T-helper 22 cell (primary cell): ENCODE measurements around the gene SLC50A1.
A peak's percentile ranks its signal among the peaks of the same experiment; 100 is the strongest.

Experiments
- DNase-seq: peaks from one replicate; pipeline ENCODE4 v3.0.0-alpha.2; 2020; ENCODE audit warnings: low read depth

The SLC50A1 gene

GRCh38 chr1:155170806-155171205, 35.2 kb downstream of the SLC50A1 start:
- no peak for DNase-seq

- DNase-seq, result no peak
Observed at GRCh38 chr1:155171836-155172731, 36.4 kb downstream of the SLC50A1 start.

GRCh38 chr1:155172732-155173477, 37.3 kb downstream of the SLC50A1 start, which contains the start of gene KRTCAP2:
TSS of gene KRTCAP2 (minus strand) at chr1:155173304. CDS start at chr1:155173224, 80 bp downstream.
- peak; percentile 90 for DNase-seq

GRCh38 chr1:155173478-155174323, 38.0 kb downstream of the SLC50A1 start, which contains the start of gene TRIM46:
TSS of gene TRIM46 (plus strand) at chr1:155173849. CDS start at chr1:155173967, 118 bp downstream.
- DNase-seq, result peak; percentile 55

- peak; percentile 52 for DNase-seq
Observed at GRCh38 chr1:155174324-155175280, 39.0 kb downstream of the SLC50A1 start.

GRCh38 chr1:155175281-155175926, 39.8 kb downstream of the SLC50A1 start:
- no peak for DNase-seq

GRCh38 chr1:155175927-155176371, 40.3 kb downstream of the SLC50A1 start:
- DNase-seq, result no peak

- DNase-seq, result peak; percentile 51
Observed at GRCh38 chr1:155176544-155177071, 41.0 kb downstream of the SLC50A1 start.

GRCh38 chr1:155177192-155177917, 41.7 kb downstream of the SLC50A1 start:
- no peak for DNase-seq

- no peak for DNase-seq
Observed at GRCh38 chr1:155177918-155178281, 42.2 kb downstream of the SLC50A1 start.

- no peak for DNase-seq
Observed at GRCh38 chr1:155178441-155179111, 42.9 kb downstream of the SLC50A1 start.

GRCh38 chr1:155179112-155180031, 43.7 kb downstream of the SLC50A1 start:
- DNase-seq, result no peak

- no peak for DNase-seq
Observed at GRCh38 chr1:155181371-155182051, 45.9 kb downstream of the SLC50A1 start.

GRCh38 chr1:155182052-155182550, 46.4 kb downstream of the SLC50A1 start:
- DNase-seq, result no peak

GRCh38 chr1:155183775-155184221, 48.1 kb downstream of the SLC50A1 start:
- DNase-seq, result no peak

GRCh38 chr1:155184351-155184811, 48.7 kb downstream of the SLC50A1 start:
- DNase-seq, result no peak
